Osteoblast (primary cell): Measurements from ENCODE around the gene INTU. TPM values are rescaled to one million over a fixed set of nuclear protein-coding genes. Genes with fewer than 3 reads are reported as not detected.

ENCODE experiments used
- DNase-seq: peaks from one replicate; pipeline ENCODE4 v3.0.0; 2011; ENCODE audit warnings: low spot score, mixed read lengths; ENCODE audit not compliant: insufficient read length; ENCODE audit errors: missing footprints
- H2AFZ ChIP-seq: 2 replicates; pipeline ENCODE4 v1.6.0; 2011; ENCODE audit warnings: mild to moderate bottlenecking, low read length
- H3K27ac ChIP-seq: 2 replicates; pipeline ENCODE4 v1.5.1; 2011; ENCODE audit warnings: mild to moderate bottlenecking, low read depth, low read length, moderate library complexity
- H3K27me3 ChIP-seq: 2 replicates; pipeline ENCODE4 v1.6.0; 2012; ENCODE audit warnings: mild to moderate bottlenecking, control low read depth, inconsistent platforms, low read length, moderate library complexity; ENCODE audit not compliant: insufficient read depth
- H3K36me3 ChIP-seq: 2 replicates; pipeline ENCODE4 v1.5.1; 2011; ENCODE audit warnings: mild to moderate bottlenecking, low read length, control low read depth, moderate library complexity; ENCODE audit not compliant: insufficient read depth
- H3K4me1 ChIP-seq: 2 replicates; pipeline ENCODE4 v1.5.1; 2011; ENCODE audit warnings: mild to moderate bottlenecking, low read length, control low read depth, moderate library complexity; ENCODE audit not compliant: insufficient read depth
- H3K4me2 ChIP-seq: 2 replicates; pipeline ENCODE4 v1.6.0; 2011; ENCODE audit warnings: mild to moderate bottlenecking, low read length; ENCODE audit not compliant: insufficient read depth
- H3K4me3 ChIP-seq: fragments of 200-600 bp; sonication (generic); 3 replicates; pipeline ENCODE4 v1.5.1; 2012; ENCODE audit warnings: mild to moderate bottlenecking, low read length, inconsistent platforms; ENCODE audit not compliant: insufficient read depth
- H3K79me2 ChIP-seq: 2 replicates; pipeline ENCODE4 v1.6.0; 2012; ENCODE audit warnings: mild to moderate bottlenecking, low read length, control low read depth, inconsistent platforms; ENCODE audit not compliant: insufficient read depth
- H3K9me3 ChIP-seq: 2 replicates; pipeline ENCODE4 v1.5.1; 2011; ENCODE audit warnings: low read depth, low read length, control low read depth
- H4K20me1 ChIP-seq: 2 replicates; pipeline ENCODE4 v1.6.0; 2012; ENCODE audit warnings: mild to moderate bottlenecking, low read length, control low read depth; ENCODE audit not compliant: insufficient read depth
- CTCF ChIP-seq: IDR thresholded peaks from 2 replicates; pipeline ENCODE4 v1.5.1; 2011; ENCODE audit warnings: mild to moderate bottlenecking, low read depth, low read length, moderate library complexity; ENCODE audit errors: extremely low read depth
- total RNA-seq: library from RNA; depleted of rRNA; stranded (reverse); fragments of >200 nt; gene quantifications from 2 replicates; pipeline ENCODE4 v1.2.3, GENCODE V29; 2012

Gene INTU
- total RNA-seq, 1 donor: 7.6 TPM

GRCh38 chr4:127609484-127609883 lies 23.3 kb upstream of the INTU start:
- no peaks in the 10 kb centered on the region for H3K36me3 ChIP-seq

GRCh38 chr4:127610488-127610887 lies 22.3 kb upstream of the INTU start:
- Histone ChIP-seq H3K4me3 (no peak overlapping the region), H3K4me2 (no peak overlapping the region), H3K36me3 (no peaks in the 10 kb centered on the region), H3K9me3 (no peaks in the 10 kb centered on the region), H3K4me1 (no peaks in the 10 kb centered on the region), H3K27ac (no peak overlapping the region), H4K20me1 (no peaks in the 10 kb centered on the region), H3K79me2 (no peaks in the 10 kb centered on the region), H3K27me3 (peaks cover 4% of the 10 kb centered on the region), H2AFZ (no peak overlapping the region)
- no peak for DNase-seq
- TF ChIP-seq CTCF: no peak

More at GRCh38 chr4:127609484-127609883, 23.3 kb upstream of the INTU start:
- Histone ChIP-seq H3K27me3 (peaks cover 10% of the 10 kb centered on the region), H3K27ac (no peak overlapping the region), H3K4me1 (no peaks in the 10 kb centered on the region), H2AFZ (no peak overlapping the region), H4K20me1 (no peaks in the 10 kb centered on the region), H3K4me3 (no peak overlapping the region), H3K9me3 (no peaks in the 10 kb centered on the region), H3K79me2 (no peaks in the 10 kb centered on the region), H3K4me2 (no peak overlapping the region)
- TF ChIP-seq CTCF: no peak
- peak; percentile 32 for DNase-seq

- Histone ChIP-seq H3K9me3 (no peaks in the 10 kb centered on the region), H3K27ac (no peak overlapping the region), H3K4me2 (no peak overlapping the region), H3K27me3 (peaks cover 3% of the 10 kb centered on the region), H3K4me3 (no peak overlapping the region), H4K20me1 (no peaks in the 10 kb centered on the region), H3K4me1 (no peaks in the 10 kb centered on the region), H2AFZ (no peak overlapping the region), H3K79me2 (no peaks in the 10 kb centered on the region), H3K36me3 (no peaks in the 10 kb centered on the region)
- DNase-seq: no peak
- TF ChIP-seq CTCF: no peak
Measured at GRCh38 chr4:127616898-127617297, 15.9 kb upstream of the INTU start.

GRCh38 chr4:127618427-127618826 lies 14.3 kb upstream of the INTU start:
- Histone ChIP-seq H3K27ac (no peak overlapping the region), H4K20me1 (no peaks in the 10 kb centered on the region), H3K79me2 (no peaks in the 10 kb centered on the region), H3K27me3 (peaks cover 11% of the 10 kb centered on the region), H3K4me2 (no peak overlapping the region), H2AFZ (no peak overlapping the region), H3K36me3 (no peaks in the 10 kb centered on the region), H3K9me3 (no peaks in the 10 kb centered on the region), H3K4me1 (peaks cover 3% of the 10 kb centered on the region), H3K4me3 (no peak overlapping the region)
- no peak for TF ChIP-seq CTCF
- no peak for DNase-seq
